Measurements from ENCODE around the gene LRRN2.

- TF ChIP-seq CTCF (conservative IDR thresholded peaks at IDR 0.05) (no peak), EZH2 (IDR thresholded peaks at IDR 0.05; ENCODE audit: low read depth) (no peak)
Observed at GRCh38 chr1:204735042-204735441, 49.5 kb upstream of the LRRN2 start.

Measured in PC-9 (cell line).